Tibial nerve (tissue), 3 donors: Measurements from ENCODE around the gene NFASC.

Source experiments
- CTCF ChIP-seq, 5 experiments: fragments of 200-600 bp in 3 of 5; fragments of 450-650 bp in 2 of 5; sonication (generic) in 3 of 5; IDR thresholded peaks; one replicate each; pipeline ENCODE4 v1.5.1; 2016 to 2019; ENCODE audit warnings: antibody characterized with exemption in 5 of 5, mild to moderate bottlenecking in 3 of 5, moderate library complexity in 2 of 5
- POLR2A ChIP-seq, 2 donors: fragments of 450-650 bp; IDR thresholded peaks; one replicate each; pipeline ENCODE4 v1.6.1; 2017; ENCODE audit warnings: antibody characterized with exemption in 2 of 2, mild to moderate bottlenecking in 2 of 2, moderate library complexity in 2 of 2

GRCh38 chr1:205060746-205061145 lies 190.1 kb downstream of the NFASC start:
- TF ChIP-seq CTCF (IDR thresholded peaks at IDR 0.05) (no peak), POLR2A (IDR thresholded peaks at IDR 0.05) (no peak)
